Tibial nerve (tissue), 3 donors: Measurements from ENCODE around the gene BAIAP2L2.

ENCODE experiments used
- CTCF ChIP-seq, 5 experiments: fragments of 200-600 bp in 3 of 5; fragments of 450-650 bp in 2 of 5; sonication (generic) in 3 of 5; IDR thresholded peaks; one replicate each; pipeline ENCODE4 v1.5.1; 2016 to 2019; ENCODE audit warnings: antibody characterized with exemption in 5 of 5, mild to moderate bottlenecking in 3 of 5, moderate library complexity in 2 of 5
- POLR2A ChIP-seq, 2 donors: fragments of 450-650 bp; IDR thresholded peaks; one replicate each; pipeline ENCODE4 v1.6.1; 2017; ENCODE audit warnings: antibody characterized with exemption in 2 of 2, mild to moderate bottlenecking in 2 of 2, moderate library complexity in 2 of 2

- TF ChIP-seq CTCF (IDR thresholded peaks at IDR 0.05) (no peak), POLR2A (IDR thresholded peaks at IDR 0.05) (peak in 1 of 2 donors; percentile 34)
Observed at GRCh38 chr22:38062791-38063190, 47.7 kb downstream of the BAIAP2L2 start.
